Measurements from ENCODE around the gene LDLRAD4. TPM values are rescaled to one million over a fixed set of nuclear protein-coding genes. Genes with fewer than 3 reads are reported as not detected.

The LDLRAD4 gene
- total RNA-seq, 4 donors from 2014 or later: 20.4 to 40.4 (median 35.3) TPM

GRCh38 chr18:13599031-13599430 is 380.5 kb downstream of the LDLRAD4 start:
- no peak for DNase-seq (ENCODE audit: extremely low spot score)
- 91% methylated on average over 1 of the region's 1 CpG for WGBS
- Histone ChIP-seq H3K9me3 (peaks cover 0 to 34% (median 22%) of the 10 kb centered on the region in 4 donors), H3K4me3 (no peak overlapping the region), H3K4me1 (no peaks in the 10 kb centered on the region), H3K27ac (replicated peaks in 1 of 4) (no peak overlapping the region), H3K27me3 (no peaks in the 10 kb centered on the region), H3K36me3 (no peaks in the 10 kb centered on the region)
- TF ChIP-seq POLR2A (IDR thresholded peaks at IDR 0.05; ENCODE audit: low read depth) (no peak), POLR2AphosphoS5 (IDR thresholded peaks at IDR 0.05) (no peak), EP300 (IDR thresholded peaks at IDR 0.05) (no peak)
- TF ChIP-seq, protein P1, sequence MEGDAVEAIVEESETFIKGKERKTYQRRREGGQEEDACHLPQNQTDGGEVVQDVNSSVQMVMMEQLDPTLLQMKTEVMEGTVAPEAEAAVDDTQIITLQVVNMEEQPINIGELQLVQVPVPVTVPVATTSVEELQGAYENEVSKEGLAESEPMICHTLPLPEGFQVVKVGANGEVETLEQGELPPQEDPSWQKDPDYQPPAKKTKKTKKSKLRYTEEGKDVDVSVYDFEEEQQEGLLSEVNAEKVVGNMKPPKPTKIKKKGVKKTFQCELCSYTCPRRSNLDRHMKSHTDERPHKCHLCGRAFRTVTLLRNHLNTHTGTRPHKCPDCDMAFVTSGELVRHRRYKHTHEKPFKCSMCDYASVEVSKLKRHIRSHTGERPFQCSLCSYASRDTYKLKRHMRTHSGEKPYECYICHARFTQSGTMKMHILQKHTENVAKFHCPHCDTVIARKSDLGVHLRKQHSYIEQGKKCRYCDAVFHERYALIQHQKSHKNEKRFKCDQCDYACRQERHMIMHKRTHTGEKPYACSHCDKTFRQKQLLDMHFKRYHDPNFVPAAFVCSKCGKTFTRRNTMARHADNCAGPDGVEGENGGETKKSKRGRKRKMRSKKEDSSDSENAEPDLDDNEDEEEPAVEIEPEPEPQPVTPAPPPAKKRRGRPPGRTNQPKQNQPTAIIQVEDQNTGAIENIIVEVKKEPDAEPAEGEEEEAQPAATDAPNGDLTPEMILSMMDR (IDR thresholded peaks at IDR 0.05): no peak
- intact Hi-C loops (cut with DNase I): no loop called here

DNA sequence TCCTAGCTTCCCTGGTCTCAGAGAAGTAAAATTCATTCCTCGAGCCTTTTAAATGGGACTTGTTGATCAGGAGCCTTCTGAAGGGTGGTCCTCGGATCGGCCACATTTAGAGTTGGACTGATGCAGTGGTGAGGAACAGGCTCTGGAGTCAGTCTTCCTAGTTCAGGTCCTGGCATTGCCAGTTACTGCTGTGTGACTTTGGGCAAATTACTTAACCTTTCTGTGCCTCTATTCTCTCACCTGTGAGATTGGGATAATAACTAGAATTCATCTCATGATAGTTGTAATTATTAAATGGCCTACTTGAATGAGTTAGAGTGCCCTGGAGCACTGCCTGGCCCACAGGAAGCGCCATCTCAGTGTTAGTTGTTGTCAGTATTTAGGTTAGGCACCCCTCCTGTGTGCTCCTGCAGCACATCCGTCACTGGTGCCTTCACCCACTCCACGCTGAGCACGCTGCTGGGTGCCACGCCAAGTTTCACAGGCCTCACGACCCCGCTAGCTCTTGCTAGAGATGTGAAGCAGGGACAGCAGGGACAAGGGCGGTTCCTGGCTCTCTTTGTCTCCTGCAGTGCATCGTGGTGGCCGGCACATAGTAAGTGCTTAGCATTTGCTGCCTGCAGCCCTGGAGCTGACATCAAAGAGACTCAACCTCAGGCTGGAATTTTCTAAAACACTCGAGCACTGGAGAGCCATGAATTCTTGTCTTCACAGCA is 384.9 kb downstream of the LDLRAD4 start:
- TF ChIP-seq POLR2AphosphoS5 (IDR thresholded peaks at IDR 0.05): no peak
- TF ChIP-seq POLR2A (IDR thresholded peaks at IDR 0.05; ENCODE audit: low read depth): no peak
- TF ChIP-seq, protein P1 (IDR thresholded peaks at IDR 0.05): no peak
- TF ChIP-seq EP300 (IDR thresholded peaks at IDR 0.05): no peak
- Histone ChIP-seq H3K9me3 (peaks cover 0 to 3% (median 1%) of the 10 kb centered on the region in 4 donors), H3K4me3 (no peak overlapping the region), H3K27me3 (no peaks in the 10 kb centered on the region), H3K27ac (replicated peaks in 1 of 4) (no peak overlapping the region), H3K4me1 (no peaks in the 10 kb centered on the region), H3K36me3 (no peaks in the 10 kb centered on the region)
- intact Hi-C loops (cut with DNase I): no loop called here
- DNase-seq (ENCODE audit: extremely low spot score): peak; percentile 87
- WGBS: 86% methylated on average over 14 of the region's 14 CpGs

- H3K36me3 ChIP-seq: no peaks in the 10 kb centered on the region
- intact Hi-C loops (cut with DNase I): no loop called here
- H3K4me1 ChIP-seq: peaks cover 0 to 8% (median 3%) of the 10 kb centered on the region in 4 donors
- H3K9me3 ChIP-seq: no peaks in the 10 kb centered on the region
- no peak overlapping the region for H3K27ac ChIP-seq (replicated peaks in 1 of 4)
- peak; percentile 72 for DNase-seq (ENCODE audit: extremely low spot score)
- H3K27me3 ChIP-seq: no peaks in the 10 kb centered on the region
- H3K4me3 ChIP-seq: no peak overlapping the region
- TF ChIP-seq POLR2A (IDR thresholded peaks at IDR 0.05; ENCODE audit: low read depth): no peak
- TF ChIP-seq EP300 (IDR thresholded peaks at IDR 0.05): no peak
- no peak for TF ChIP-seq POLR2AphosphoS5 (IDR thresholded peaks at IDR 0.05)
- TF ChIP-seq, protein P1 (IDR thresholded peaks at IDR 0.05): no peak
- 94% methylated on average over 7 of the region's 7 CpGs for WGBS
Measured at GRCh38 chr18:13604786-13605185, 386.2 kb downstream of the LDLRAD4 start.

DNA sequence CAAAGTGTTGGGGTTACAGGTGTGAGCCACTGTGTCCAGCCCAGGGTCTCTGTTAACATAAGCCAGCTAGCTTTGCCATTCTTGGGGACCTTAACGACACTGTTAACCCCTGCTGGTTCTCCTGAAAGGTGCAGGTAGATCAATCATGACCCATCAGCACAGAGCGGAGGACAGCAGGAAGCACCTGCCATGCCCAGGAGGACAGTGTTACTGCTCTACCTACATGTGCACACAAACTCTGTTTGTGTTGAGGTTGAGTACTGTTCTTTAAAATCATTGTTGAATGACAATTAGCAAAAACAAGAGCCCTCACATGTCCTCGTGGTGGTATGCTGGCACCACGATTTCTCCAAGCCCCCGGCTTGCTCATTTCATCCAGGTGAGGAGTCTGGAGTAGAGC is 386.9 kb downstream of the LDLRAD4 start:
- Histone ChIP-seq H3K9me3 (no peaks in the 10 kb centered on the region), H3K4me3 (no peak overlapping the region), H3K4me1 (peaks cover 5 to 15% (median 8%) of the 10 kb centered on the region in 4 donors), H3K36me3 (no peaks in the 10 kb centered on the region), H3K27me3 (no peaks in the 10 kb centered on the region), H3K27ac (replicated peaks in 1 of 4) (no peak overlapping the region)
- DNase-seq (ENCODE audit: extremely low spot score): peak; percentile 68
- no CpG with 5 or more reads among the region's 5 CpGs for WGBS
- intact Hi-C loops (cut with DNase I): no loop called here
- no peak for TF ChIP-seq POLR2AphosphoS5 (IDR thresholded peaks at IDR 0.05)
- no peak for TF ChIP-seq POLR2A (IDR thresholded peaks at IDR 0.05; ENCODE audit: low read depth)
- no peak for TF ChIP-seq EP300 (IDR thresholded peaks at IDR 0.05)
- TF ChIP-seq, protein P1 (IDR thresholded peaks at IDR 0.05): no peak
